ENCODE data around the gene NAPG.
"Not testable (repeated sequence)": the region's sequence is repeated elsewhere in the genome, so short reads cannot be mapped to it uniquely, and the experiment has no call there.

GRCh38 chr18:10539124-10539523, 13.3 kb downstream of the NAPG start:
- not testable (repeated sequence) for TF ChIP-seq CTCF (IDR thresholded peaks at IDR 0.05; ENCODE audit: insufficient read depth, low read length); REST (IDR thresholded peaks at IDR 0.05; ENCODE audit: insufficient replicate concordance, low read depth); POLR2AphosphoS5 (IDR thresholded peaks at IDR 0.05; ENCODE audit: low read depth); GABPA (IDR thresholded peaks at IDR 0.05; ENCODE audit: low read depth)
